HepG2 (cell line): Measurements from ENCODE around the gene MAP1LC3B. TPM values are rescaled to one million over a fixed set of nuclear protein-coding genes. Genes with fewer than 3 reads are reported as not detected.

Experiments used
- ASH2L ChIP-seq: fragments of 300-600, 200-600 bp; sonication (generic); IDR thresholded peaks from 2 replicates; pipeline ENCODE4 v1.7.0; 2017; ENCODE audit warnings: low read depth, mild to moderate bottlenecking, moderate library complexity, mixed read lengths, low read length; ENCODE audit not compliant: insufficient read length
- GZF1 ChIP-seq: sonication (generic); formaldehyde crosslinking; IDR thresholded peaks from 2 replicates; pipeline ENCODE4 v1.5.1; 2020; ENCODE audit warnings: mild to moderate bottlenecking, missing genetic modification reagents
- KAT2B ChIP-seq: fragments of 150-350 bp; IDR thresholded peaks from 2 replicates; pipeline ENCODE4 v1.6.1; 2014; ENCODE audit warnings: low read depth, low read length, borderline replicate concordance
- MIXL1 ChIP-seq: IDR thresholded peaks from 2 replicates; pipeline ENCODE4 v1.6.1; 2016
- NR2F1 ChIP-seq, 2 experiments: fragments of 450-650 bp in 1 of 2; formaldehyde crosslinking in 1 of 2; IDR thresholded peaks; 2 replicates each; pipeline versions ENCODE4 v1.5.0 to v1.6.1; 2016 to 2020; ENCODE audit warnings: mild to moderate bottlenecking in 1 of 2, missing compliant biosample characterization in 1 of 2, missing genetic modification reagents in 1 of 2, moderate library complexity in 1 of 2
- PCBP2 ChIP-seq: fragments of 200-400 bp; formaldehyde crosslinking; optimal IDR thresholded peaks from 2 replicates; pipeline ENCODE3; 2018; ENCODE audit warnings: low read length, low read depth; ENCODE audit not compliant: poor library complexity, severe bottlenecking
- PHF8 ChIP-seq: sonication (generic); formaldehyde crosslinking; IDR thresholded peaks from 2 replicates; pipeline ENCODE4 v1.5.0; 2020; ENCODE audit warnings: missing genetic modification reagents
- PRMT3 ChIP-seq: sonication (generic); formaldehyde crosslinking; IDR thresholded peaks from 2 replicates; pipeline ENCODE4 v1.8.1; 2022; ENCODE audit warnings: low read depth, mild to moderate bottlenecking, moderate library complexity, missing genetic modification reagents, borderline replicate concordance
- SMARCC2 ChIP-seq: fragments of 450-650 bp; IDR thresholded peaks from 2 replicates; pipeline ENCODE4 v1.6.1; 2017; ENCODE audit warnings: antibody characterized with exemption, mild to moderate bottlenecking
- SP140L ChIP-seq: sonication (generic); formaldehyde crosslinking; IDR thresholded peaks from 2 replicates; pipeline ENCODE4 v1.4.0; 2020; ENCODE audit warnings: missing genetic modification reagents, borderline replicate concordance
- TBX2 ChIP-seq: sonication (generic); formaldehyde crosslinking; IDR thresholded peaks from 2 replicates; pipeline ENCODE4 v1.5.0; 2020; ENCODE audit warnings: missing genetic modification reagents, mild to moderate bottlenecking, borderline replicate concordance
- ZBTB21 ChIP-seq: sonication (generic); formaldehyde crosslinking; IDR thresholded peaks from 2 replicates; pipeline ENCODE4 v1.4.0; 2020; ENCODE audit warnings: missing genetic modification reagents
- ZNF121 ChIP-seq: sonication (generic); formaldehyde crosslinking; IDR thresholded peaks from 2 replicates; pipeline ENCODE4 v1.5.0; 2020; ENCODE audit warnings: mild to moderate bottlenecking, missing genetic modification reagents
- ZNF205 ChIP-seq: IDR thresholded peaks from 2 replicates; pipeline ENCODE4 v1.6.1; 2018; ENCODE audit warnings: missing biosample characterization, missing genetic modification reagents
- ZNF251 ChIP-seq: sonication (generic); formaldehyde crosslinking; IDR thresholded peaks from 2 replicates; pipeline ENCODE4 v1.9.0; 2021; ENCODE audit warnings: mild to moderate bottlenecking, missing genetic modification reagents
- ZNF383 ChIP-seq: sonication (generic); formaldehyde crosslinking; IDR thresholded peaks from 2 replicates; pipeline ENCODE4 v1.4.0; 2020; ENCODE audit warnings: missing genetic modification reagents, mild to moderate bottlenecking, borderline replicate concordance
- ZNF441 ChIP-seq: sonication (generic); formaldehyde crosslinking; IDR thresholded peaks from 2 replicates; pipeline ENCODE4 v1.7.0; 2021; ENCODE audit warnings: missing genetic modification reagents, borderline replicate concordance
- ZNF484 ChIP-seq: sonication (generic); formaldehyde crosslinking; IDR thresholded peaks from 2 replicates; pipeline ENCODE4 v1.5.1; 2020; ENCODE audit warnings: mild to moderate bottlenecking, low read depth, missing genetic modification reagents, borderline replicate concordance
- ZNF510 ChIP-seq: sonication (generic); formaldehyde crosslinking; IDR thresholded peaks from 2 replicates; pipeline ENCODE4 v1.4.0; 2020; ENCODE audit warnings: low read depth, mild to moderate bottlenecking, missing genetic modification reagents
- ZNF543 ChIP-seq: sonication (generic); formaldehyde crosslinking; IDR thresholded peaks from 2 replicates; pipeline ENCODE4 v1.4.0; 2020; ENCODE audit warnings: mild to moderate bottlenecking, missing genetic modification reagents
- ZNF7 ChIP-seq: IDR thresholded peaks from 2 replicates; pipeline ENCODE4 v1.6.1; 2016; ENCODE audit warnings: missing biosample characterization, missing genetic modification reagents
- ZNF878 ChIP-seq: sonication (generic); formaldehyde crosslinking; IDR thresholded peaks from 2 replicates; pipeline ENCODE4 v1.8.1; 2023; ENCODE audit warnings: mild to moderate bottlenecking, missing genetic modification reagents, moderate library complexity
- polyA plus RNA-seq, 8 experiments: library from polyadenylated mRNA; depleted of rRNA in 3 of 8; stranded (reverse) in 7 of 8; unstranded in 1 of 8; fragments of >200 nt; fragmentation: Illumina TruSeq in 4 of 8; extraction: Trizol in 4 of 8; gene quantifications; 2 replicates each; pipeline versions ENCODE4 v1.2.1 to v1.2.3, GENCODE V29; 2011 to 2016; ENCODE audit warnings: low read depth in 4 of 8, missing spikeins in 1 of 8, mixed read lengths in 1 of 8; ENCODE audit not compliant: insufficient read depth in 1 of 8
- total RNA-seq, 5 experiments: library from RNA; depleted of rRNA; stranded (reverse); fragments of >200 nt; fragmentation: Illumina TruSeq; extraction: Trizol; gene quantifications; 2 replicates each; pipeline ENCODE4 v1.2.3, GENCODE V29; 2016; ENCODE audit warnings: low read depth in 1 of 5
- TF ChIP-seq, protein P1 (sequence below): IDR thresholded peaks from 2 replicates; pipeline ENCODE4 v1.6.1; 2016; ENCODE audit warnings: low read depth, control low read depth
- TF ChIP-seq, protein P2 (sequence below): sonication (generic); formaldehyde crosslinking; conservative IDR thresholded peaks from 2 replicates; pipeline ENCODE4 v1.4.0; 2020; ENCODE audit warnings: missing genetic modification reagents
- TF ChIP-seq, protein P3 (sequence below): IDR thresholded peaks from 2 replicates; pipeline ENCODE4 v1.6.1; 2016; ENCODE audit warnings: mild to moderate bottlenecking, missing biosample characterization, missing genetic modification reagents

The MAP1LC3B gene
- total and polyA plus RNA-seq, 2 of the 13 experiments (the other 11 are each of a cell fraction or from before 2014, with no cell fraction given), result 15.7 to 37.4 TPM

DNA sequence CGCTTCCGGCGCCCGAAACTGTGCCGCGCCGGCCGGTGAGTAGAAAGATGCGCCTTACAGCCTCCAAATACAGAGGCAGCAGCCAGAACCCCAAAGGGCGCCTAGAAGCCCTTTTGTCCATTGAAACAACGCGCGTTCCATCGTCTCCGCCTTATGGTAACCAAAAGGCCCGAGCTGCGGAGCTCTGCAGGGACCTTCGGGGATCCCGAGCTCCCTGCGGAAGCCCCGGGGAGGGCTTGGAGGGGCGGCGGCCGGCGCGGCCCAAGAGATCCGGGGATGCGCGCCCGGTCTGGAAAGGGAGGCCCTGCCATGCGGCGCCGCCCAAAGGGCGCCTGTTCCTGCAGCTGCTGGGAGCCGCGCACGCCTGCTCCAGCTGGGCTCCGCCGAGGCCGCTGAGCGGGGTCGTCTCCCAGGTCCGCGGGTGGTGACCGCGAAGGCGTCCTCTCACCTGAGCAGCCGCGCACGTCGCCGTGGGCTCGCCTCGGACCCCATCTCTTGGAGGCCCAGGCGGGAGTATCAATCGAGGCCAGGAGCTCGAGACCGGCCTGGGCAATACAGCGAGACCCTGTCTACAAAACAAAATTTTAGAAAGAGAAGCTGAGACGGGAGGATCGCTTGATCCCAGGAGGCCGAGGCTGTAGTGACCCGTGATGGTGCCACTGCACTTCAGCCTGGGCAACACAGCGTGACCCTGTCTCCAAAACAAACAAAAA lies 7.8 kb upstream of the MAP1LC3B start (continued):
- TF ChIP-seq, protein P1, sequence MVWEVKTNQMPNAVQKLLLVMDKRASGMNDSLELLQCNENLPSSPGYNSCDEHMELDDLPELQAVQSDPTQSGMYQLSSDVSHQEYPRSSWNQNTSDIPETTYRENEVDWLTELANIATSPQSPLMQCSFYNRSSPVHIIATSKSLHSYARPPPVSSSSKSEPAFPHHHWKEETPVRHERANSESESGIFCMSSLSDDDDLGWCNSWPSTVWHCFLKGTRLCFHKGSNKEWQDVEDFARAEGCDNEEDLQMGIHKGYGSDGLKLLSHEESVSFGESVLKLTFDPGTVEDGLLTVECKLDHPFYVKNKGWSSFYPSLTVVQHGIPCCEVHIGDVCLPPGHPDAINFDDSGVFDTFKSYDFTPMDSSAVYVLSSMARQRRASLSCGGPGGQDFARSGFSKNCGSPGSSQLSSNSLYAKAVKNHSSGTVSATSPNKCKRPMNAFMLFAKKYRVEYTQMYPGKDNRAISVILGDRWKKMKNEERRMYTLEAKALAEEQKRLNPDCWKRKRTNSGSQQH (CRISPR knock-in tag), result 0 out of 2 replicates have a peak, but pooled peaks have one; percentile 36
- TF ChIP-seq PRMT3 (CRISPR knock-in tag) (peak; percentile 3; the same call in 1 of the 2 replicates), ZNF121 (CRISPR knock-in tag) (peak; percentile 100), ZNF383 (CRISPR knock-in tag) (peak; percentile 60; the same call in 1 of the 2 replicates), ZNF7 (CRISPR knock-in tag) (peak; percentile 17; the same call in 1 of the 2 replicates), MIXL1 (0 out of 2 replicates have a peak, but pooled peaks have one; percentile 8), KAT2B (no peak), ZNF205 (peak; percentile 11; the same call in 1 of the 2 replicates), ZNF484 (no peak), SMARCC2 (no peak), PCBP2 (no peak), ZNF441 (CRISPR knock-in tag) (no peak; the same call in 1 of the 2 replicates), ASH2L (peak; percentile 96), ZNF251 (CRISPR knock-in tag) (no peak), PHF8 (peak; percentile 87), SP140L (CRISPR knock-in tag) (no peak; the same call in 1 of the 2 replicates), ZBTB21 (CRISPR knock-in tag) (no peak), TBX2 (peak; percentile 64), ZNF510 (CRISPR knock-in tag) (peak; percentile 82), NR2F1 (CRISPR knock-in tag; IDR thresholded peaks at IDR 0.05) (peak in 1 of 2 experiments; percentile 44; a peak in 1 of 4 replicates), ZNF878 (CRISPR knock-in tag) (no peak; the same call in 1 of the 2 replicates), GZF1 (CRISPR knock-in tag) (peak; percentile 93), ZNF543 (CRISPR knock-in tag) (peak; percentile 90)
- TF ChIP-seq, protein P2, sequence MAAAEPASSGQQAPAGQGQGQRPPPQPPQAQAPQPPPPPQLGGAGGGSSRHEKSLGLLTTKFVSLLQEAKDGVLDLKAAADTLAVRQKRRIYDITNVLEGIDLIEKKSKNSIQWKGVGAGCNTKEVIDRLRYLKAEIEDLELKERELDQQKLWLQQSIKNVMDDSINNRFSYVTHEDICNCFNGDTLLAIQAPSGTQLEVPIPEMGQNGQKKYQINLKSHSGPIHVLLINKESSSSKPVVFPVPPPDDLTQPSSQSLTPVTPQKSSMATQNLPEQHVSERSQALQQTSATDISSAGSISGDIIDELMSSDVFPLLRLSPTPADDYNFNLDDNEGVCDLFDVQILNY (CRISPR knock-in tag), result peak; percentile 58; the same call in 1 of the 2 replicates
- TF ChIP-seq, protein P3, sequence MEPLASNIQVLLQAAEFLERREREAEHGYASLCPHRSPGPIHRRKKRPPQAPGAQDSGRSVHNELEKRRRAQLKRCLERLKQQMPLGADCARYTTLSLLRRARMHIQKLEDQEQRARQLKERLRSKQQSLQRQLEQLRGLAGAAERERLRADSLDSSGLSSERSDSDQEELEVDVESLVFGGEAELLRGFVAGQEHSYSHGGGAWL (CRISPR knock-in tag), result peak; percentile 36
